A673 (cell line): ENCODE data around the gene KLHL17.

Experiments used
- CTCF ChIP-seq: fragments of 300-800, 200-600 bp; sonication (generic); conservative IDR thresholded peaks from 2 replicates; pipeline ENCODE4 v1.5.1; 2017; ENCODE audit warnings: low read depth, mild to moderate bottlenecking, antibody characterized with exemption, low read length, moderate library complexity, mixed read lengths
- EZH2 ChIP-seq: fragments of 200-600 bp; sonication (generic); IDR thresholded peaks from 2 replicates; pipeline ENCODE4 v1.6.1; 2017; ENCODE audit warnings: borderline replicate concordance, low read depth, mild to moderate bottlenecking, mixed read lengths, antibody characterized with exemption, low read length; ENCODE audit not compliant: poor library complexity, severe bottlenecking

GRCh38 chr1:952201-952600 lies 8.2 kb upstream of the KLHL17 start:
- no peak for TF ChIP-seq CTCF
- TF ChIP-seq EZH2 = no peak
